Fibroblast of the conjunctiva (primary cell): ENCODE measurements around the gene WDR44.
"Not testable (repeated sequence)": the region's sequence is repeated elsewhere in the genome, so short reads cannot be mapped to it uniquely, and the experiment has no call there.

Experiments used
- DNase-seq: peaks from one replicate; pipeline ENCODE4 v3.0.0-alpha.2; 2010; ENCODE audit warnings: low read depth

The WDR44 gene, protein sequence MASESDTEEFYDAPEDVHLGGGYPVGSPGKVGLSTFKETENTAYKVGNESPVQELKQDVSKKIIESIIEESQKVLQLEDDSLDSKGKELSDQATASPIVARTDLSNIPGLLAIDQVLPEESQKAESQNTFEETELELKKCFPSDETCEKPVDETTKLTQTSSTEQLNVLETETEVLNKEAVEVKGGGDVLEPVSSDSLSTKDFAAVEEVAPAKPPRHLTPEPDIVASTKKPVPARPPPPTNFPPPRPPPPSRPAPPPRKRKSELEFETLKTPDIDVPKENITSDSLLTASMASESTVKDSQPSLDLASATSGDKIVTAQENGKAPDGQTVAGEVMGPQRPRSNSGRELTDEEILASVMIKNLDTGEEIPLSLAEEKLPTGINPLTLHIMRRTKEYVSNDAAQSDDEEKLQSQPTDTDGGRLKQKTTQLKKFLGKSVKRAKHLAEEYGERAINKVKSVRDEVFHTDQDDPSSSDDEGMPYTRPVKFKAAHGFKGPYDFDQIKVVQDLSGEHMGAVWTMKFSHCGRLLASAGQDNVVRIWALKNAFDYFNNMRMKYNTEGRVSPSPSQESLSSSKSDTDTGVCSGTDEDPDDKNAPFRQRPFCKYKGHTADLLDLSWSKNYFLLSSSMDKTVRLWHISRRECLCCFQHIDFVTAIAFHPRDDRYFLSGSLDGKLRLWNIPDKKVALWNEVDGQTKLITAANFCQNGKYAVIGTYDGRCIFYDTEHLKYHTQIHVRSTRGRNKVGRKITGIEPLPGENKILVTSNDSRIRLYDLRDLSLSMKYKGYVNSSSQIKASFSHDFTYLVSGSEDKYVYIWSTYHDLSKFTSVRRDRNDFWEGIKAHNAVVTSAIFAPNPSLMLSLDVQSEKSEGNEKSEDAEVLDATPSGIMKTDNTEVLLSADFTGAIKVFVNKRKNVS

DNA sequence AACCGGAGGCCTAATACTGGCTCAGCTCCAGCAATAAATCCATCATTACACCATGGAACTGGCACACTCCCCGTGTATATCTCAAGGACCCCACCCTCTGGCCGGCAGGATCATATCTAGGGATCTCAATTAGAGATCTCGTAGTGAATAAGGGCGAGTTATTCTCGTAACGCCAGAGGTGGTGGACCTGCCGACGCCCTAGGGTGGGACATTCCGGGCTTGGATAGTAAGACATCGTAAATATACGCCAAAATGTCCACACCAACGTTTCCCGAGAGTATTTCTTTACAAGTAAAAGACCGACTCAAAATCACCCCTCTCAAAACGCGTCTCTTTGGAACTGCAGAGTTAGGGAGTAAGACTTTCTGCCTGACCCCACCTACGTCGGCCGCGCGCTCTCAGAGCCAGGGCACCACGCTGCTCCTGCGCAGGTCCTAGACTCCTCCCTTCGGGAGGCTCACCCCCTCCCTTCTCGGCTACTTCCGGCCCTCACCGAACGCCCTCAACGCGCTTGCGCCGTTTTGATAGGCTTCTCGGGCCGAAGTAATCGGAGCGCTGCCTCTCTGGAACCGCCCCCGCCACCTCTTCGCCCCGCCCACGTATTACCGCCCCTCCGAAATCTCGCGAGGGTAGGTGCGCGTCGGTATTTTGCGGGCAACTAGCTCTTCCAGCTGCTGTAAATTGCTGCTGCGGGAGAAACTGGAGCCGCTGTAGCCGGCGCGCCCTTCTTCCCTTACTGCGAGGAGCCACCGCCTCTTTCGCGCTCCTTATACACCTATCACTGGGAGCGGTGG lies at the start of gene WDR44:
WDR44 (plus strand) TSS at position 643 of the 794 bp plus-strand sequence. CDS start 398 bp downstream, outside the sequence.
- peak; percentile 94 for DNase-seq

DNA sequence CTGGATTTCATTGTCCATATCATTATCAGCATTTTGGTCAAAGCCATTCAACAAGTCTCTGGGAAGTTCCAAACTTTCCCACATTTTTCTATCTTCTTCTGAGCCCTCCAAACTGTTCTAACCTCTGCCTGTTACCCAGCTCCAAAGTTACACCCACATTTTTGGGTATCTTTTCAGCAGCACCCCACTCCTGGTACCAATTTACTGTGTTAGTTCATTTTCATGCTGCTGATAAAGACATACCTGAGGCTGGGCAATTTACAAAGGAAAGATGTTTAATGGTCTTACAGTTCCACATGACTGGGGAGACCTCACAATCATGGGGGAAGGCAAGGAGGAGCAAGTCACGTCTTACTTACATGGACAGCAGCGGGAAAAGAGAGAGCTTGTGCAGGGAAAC lies 40.1 kb upstream of the WDR44 start:
- not testable (repeated sequence) for DNase-seq

DNA sequence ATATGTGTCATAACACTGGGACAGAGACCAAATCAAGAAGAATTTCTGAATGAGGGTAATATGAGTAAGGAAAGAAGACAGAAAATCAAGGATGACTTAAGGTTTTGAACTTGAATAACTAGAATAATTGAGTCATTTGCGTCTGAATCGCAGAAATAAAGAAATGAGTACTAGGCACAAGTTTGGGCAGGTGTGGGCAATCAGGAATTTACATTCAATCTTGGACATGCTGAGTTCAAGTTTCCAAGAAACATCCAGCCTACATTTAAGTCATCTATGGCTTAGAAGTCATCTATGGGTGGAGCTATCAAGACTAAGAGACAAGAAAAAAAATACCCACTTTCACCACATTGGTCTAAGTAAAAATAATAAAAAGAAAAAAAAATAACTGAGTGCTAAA lies 30.4 kb upstream of the WDR44 start:
- no peak for DNase-seq

DNA sequence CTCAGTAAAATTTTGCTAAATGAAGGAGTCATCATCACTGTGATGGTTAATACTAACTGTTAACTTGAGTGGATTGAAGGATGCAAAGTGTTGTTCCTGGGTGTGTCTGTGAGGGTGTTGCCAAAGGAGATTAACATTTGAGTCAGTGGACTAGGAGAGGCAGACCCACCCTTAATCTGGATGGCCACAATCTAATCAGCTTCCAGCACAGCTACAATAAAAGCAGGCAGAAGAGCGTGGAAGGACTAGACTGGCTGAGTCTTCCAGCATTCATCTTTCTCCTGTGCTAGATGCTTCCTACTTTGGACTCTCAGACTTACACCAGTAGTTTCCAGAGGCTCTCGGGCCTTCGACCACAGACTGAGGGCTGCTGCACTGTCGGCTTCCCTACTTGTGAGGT lies 21.3 kb upstream of the WDR44 start:
- DNase-seq = no peak

DNA sequence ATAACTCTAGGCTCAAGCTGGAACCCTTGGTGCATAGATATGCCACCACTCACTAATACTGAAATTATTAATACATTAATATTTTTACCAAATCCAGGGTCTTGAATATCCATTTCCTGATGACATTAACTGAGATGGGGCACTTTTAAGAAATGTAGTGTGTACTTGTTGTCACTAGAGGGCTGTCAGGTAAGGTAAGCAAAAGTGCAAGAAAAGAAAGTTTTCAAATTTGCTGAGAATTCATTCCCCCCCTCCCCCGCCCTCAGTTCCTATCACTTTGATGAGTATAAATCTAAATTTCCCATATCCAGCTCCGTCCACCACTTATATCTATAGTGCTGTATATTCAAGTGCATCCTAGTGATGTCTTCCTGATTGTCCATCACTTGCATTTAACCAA lies 20.5 kb upstream of the WDR44 start:
- no peak for DNase-seq

DNA sequence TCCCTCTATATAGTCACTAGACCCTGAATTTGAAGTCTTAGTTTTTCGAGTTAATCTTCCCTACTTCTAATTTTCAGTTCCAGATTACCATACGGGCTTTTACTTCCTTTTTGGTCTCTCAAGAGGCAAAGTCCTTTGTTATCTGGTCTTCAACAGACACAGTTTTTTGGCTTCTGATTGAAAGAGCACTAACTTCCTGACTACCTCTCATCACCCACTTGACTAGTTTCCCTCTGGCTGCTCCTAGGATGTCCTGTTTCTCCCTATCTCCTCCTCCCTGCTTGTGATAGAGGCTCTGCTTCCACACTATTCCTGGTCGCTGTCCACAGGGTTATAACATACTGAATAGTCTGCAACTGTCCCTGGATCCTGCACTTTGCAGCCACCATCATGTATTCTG lies 16.7 kb upstream of the WDR44 start:
- no peak for DNase-seq

DNA sequence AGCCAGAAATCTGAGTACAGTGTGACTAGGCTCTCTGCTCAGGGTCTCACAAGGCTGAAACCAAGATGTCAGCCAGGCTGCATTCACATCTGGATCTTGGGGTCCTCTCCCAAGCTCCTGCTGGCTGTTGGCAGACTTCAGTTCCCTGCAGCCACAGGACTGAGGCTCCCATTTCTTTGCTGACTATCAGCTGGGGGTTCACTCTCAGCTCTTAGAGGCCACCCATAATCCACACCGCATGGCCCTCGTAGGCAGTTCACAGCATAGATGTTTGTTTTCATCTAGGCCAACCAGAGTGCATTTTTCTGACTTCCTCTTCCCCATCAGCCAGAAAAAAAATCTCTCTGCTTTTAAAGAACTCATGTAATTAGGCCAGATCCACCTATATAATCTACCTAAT lies 8.2 kb upstream of the WDR44 start:
- no peak for DNase-seq

DNA sequence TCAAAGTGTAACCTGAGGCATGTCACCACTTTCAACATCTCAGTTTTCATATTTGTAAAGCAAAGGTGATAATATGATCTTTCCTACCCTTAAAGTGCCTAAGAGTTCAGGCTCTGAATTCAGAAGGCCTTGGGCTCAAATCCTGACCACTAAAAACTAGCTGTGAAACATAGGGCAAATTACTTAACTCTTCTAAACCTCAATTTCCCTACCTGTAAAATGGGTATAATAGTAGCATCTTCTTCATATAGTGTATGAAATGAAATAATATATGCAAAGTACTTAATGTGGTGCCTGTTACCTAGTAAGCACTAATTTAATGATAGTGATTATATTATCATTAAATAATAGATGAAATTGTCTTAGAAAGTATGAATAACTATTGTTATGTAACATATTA lies 7.0 kb upstream of the WDR44 start:
- no peak for DNase-seq

DNA sequence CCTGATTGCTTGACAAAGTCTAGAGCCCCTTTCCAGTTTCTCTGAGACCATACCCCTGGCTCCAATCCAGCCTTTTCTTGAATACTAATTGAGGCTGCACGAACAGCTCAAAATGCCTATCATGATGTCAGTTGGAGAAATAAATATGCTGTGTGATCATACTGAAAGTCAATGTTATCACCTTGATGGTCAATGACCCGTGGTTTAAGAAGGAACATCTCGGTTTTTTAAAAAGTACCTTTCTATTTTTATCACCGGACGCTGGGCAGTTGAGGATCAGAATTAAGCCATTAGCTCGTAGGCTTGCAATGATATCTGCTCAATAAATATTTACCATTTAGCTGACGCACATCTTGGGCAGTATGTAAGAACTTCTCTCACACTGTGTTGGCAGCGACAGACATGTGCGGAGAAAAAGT lies 852 bp upstream of the WDR44 start:
- DNase-seq = no peak

DNA sequence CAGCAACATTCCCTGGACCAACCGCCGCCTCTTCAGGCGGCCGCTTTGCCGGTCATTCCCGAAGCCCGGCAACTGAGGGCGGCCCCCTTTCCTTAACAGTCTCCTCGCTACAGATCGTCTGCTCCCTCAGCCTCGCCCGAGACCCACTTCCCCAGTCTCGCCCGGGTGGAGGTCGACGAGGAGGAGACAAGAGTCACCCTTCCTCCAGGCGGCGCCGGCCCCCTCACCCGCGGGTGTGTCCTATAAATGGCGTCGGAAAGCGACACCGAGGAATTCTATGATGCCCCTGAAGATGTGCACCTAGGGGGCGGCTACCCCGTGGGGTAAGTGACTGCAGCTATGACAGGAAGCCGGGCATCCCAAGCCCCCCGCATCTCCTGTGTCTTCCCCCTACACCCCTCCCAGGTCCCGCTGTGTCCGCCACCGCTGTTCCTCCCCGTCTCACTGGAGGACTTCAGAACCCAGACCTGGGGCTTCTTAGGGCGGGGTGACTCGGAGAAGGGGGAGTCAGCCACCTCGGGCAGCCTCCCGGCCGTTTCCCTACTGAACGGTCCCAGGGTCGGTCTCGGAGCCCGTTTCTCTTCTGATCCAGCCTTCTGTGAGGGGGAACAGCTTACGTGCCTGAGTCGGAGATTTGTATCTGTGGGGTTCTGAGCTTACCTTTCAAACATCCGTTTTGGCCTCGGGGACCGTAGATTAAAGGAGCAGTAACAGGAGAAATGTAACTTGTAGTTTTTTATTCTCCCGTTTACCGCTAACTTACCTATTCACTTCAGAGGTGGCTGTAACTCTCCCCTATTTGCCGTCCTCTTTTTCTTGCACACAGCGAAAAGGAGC lies 570 bp downstream of the WDR44 start:
- DNase-seq = no peak

DNA sequence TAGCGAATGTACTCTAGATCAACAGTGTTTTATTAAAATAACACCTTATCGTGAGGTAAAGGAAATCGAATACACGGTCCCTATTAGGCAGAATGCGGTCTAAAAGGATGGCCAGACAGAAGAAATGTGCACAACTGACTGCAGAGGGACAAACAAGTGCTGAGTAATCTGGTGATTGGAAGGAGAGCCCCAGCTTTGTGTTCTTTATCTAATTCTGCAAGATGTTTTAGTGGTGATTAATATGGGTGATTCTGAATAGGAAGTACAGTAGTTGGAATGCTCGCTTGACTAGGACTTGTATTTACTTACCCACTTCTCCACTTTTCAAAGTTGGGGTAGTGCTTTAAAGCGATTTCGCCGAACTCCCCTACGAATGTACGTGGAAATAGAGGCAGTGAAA lies 1.2 kb downstream of the WDR44 start:
- DNase-seq = peak; percentile 20

DNA sequence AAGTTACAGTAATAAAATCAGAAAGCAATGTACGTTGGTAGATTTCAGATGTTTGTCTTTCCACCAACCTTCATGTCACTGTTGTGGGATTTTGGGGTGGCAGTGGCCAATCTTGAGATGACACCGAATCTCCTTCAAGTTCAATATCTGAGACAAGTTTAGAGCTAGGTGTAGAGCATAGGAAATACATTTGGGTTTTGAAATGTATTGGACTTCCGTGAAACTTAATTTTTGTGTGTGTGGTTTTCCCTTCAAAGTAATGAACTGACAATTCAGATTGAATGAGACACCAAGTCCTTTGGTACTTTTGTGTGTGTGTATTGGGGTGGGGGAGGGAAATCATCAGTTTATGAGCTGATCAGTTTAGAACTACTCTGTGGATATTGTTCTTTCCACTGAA lies 1.8 kb downstream of the WDR44 start:
- no peak for DNase-seq

DNA sequence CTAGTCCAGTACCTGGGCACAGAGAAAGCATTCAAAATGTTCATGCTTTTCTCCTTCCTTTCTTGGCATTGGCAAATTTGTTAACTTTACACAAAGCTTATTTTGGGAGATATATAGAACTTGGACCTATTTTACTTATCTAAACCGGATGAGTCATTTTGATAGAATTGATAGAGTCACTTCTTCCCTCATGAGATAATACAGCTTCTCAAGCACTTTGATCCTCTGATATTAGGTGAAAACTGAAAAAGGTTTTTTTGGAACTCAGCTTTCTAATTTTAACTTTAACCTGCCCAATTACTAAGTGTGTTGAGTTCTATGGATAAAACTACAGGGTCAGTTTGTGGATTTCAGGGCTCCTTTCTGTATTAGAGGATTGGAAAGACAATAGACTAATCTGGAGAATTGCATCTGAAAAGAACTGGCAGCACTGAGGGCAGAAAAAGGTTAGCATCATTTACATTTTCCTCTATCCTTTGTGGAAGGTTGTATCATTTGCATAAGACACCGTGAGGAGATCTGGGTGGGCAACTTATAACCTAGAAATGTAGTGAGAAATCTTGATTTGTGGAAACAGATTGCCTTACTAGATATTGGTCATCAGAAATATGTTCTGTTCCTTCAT lies 2.4 kb downstream of the WDR44 start:
- DNase-seq = no peak

DNA sequence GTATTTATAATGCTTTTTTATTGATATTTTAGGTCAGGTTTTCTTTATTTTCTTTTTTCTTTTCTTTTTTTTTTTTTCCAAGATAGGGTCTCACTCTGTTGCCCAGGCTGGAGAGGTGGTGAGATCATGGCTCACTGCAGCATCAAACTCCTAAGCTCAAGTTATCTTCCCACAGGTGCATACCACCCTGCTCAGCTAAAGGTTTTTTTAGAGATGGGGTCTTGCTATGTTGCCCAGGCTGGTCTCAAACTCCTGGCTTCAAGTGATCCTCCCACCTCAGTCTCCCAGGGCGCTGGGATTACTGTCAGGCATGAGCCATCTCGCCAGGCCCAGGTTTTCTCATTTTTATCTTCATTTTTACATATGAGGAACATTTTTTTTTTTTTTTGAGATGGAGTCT lies 3.3 kb downstream of the WDR44 start:
- DNase-seq = no peak

DNA sequence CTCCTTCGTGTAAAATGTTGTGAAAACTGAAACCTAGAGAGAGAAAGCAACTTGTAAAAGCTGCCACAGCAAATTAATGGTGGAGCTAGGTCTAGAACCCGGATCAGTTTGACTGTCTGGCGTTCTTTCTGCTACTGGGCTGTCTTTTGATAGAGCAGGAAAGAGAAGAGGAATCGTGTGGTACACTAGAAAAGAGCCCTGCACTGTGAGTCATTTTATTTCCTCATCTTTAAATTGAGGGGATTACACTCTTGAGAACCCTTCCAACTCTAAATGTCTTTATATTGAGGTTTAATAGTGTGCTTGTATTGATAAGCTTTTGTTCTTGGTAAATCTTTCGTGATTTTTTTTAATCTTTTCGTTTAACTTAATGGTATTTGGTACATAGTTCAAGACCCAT lies 4.3 kb downstream of the WDR44 start:
- DNase-seq = no peak

DNA sequence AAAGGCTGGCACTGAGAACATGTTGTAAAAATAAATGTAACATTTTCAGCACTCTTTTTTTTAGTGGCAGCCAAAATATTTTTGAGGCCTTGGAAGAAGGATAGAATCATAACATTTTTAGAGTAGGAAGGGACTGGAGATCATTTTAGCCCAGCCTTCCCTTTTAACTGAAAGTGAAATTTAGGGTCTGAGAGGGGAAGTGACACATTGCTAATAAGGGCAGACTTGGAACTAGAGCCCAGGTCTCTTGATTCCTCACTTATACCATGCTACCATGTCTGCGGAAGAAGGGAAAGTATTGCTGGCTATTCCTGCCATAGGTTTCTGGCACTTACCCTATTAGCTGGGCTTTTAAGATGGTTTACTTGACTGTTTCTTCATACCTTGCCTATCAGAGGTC lies 4.8 kb downstream of the WDR44 start:
- no peak for DNase-seq

DNA sequence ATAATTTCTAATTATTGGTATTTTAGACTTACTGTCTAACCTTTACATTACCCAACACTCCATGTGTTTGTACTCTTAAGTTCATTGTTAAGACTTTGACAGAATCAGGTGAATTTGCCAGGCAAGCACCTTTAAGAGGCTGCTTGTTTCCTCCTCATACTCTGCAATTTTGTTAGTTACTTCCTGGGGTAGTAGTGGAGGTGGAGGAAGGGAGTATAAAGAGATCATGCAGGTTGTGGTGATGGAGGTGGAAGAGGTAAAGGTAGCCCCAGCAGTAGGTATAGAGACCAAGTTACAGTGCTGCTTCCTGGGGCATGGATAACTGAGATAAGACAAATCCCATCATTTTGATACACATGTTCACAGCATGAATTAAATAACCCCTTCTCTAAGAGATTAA lies 6.7 kb downstream of the WDR44 start:
- DNase-seq = no peak

DNA sequence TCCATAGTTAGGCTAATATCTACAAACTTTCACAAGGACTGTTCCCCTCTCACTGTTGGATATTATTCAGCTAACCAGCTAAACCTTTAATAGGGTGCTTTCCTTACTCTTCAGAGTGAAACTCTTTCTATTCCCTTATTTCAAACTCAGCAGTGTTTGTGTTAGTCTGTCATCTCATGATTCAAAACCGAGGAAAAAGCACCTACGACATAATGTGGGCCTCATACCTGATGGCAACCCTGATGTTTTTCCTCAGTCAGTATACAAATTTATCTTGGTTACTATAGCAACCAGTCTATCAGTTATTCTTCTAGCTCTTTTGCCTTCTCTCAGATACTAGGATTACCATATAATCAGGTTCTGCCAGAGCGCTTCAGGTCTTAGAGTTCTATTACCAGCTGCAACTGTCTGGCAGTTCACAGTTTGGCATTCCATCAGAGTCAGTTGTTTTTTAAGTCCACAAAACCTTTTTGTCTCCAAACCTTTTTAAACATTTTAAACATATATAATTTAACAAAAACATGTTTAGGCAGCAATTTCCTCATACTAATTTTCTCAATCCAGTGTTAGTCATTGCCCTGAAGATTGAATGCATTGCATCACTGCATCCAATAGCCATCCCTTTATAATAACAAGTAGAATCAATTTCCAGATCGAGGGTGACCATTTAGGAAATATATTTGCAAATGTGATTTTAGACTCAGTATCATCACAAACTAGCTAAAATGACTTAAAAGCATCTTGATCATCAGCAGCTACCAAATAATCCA lies 7.4 kb downstream of the WDR44 start:
- no peak for DNase-seq

DNA sequence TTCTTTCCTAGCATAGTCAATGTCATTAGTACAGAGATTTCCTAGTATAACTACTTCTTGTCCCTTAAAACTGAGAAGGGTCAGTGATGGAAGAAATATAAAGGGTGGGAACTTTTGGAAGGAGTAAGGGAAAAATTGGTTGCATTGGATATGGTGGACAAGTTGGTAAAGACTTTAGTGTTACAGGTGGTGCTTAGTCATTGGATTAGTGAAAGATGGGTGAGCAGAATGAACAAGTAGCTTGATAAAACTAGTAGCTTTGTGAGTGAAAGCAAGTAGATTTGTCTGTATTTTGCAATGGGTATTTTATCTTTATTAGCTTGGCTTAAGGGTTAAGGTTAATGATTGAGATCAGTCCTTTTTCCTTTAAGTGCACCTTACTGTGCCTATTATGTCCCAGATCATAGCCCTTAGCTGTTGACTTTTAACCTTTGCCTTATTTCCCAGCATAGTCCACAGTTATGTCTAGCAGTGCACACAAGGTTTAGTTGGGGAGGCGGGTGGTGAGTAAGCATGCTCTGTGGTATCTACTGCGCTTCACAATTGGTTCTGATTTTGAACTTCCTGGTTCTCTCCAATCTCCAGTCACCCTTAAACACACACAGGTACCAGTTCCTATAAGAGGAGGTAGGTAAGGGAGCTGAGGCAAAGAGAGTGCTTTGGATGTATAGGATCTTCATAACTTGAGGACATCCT lies 9.5 kb downstream of the WDR44 start:
- no peak for DNase-seq
